ENCODE measurements around the gene ERBB3.
A peak's percentile ranks its signal among the peaks of the same experiment; 100 is the strongest.

The ERBB3 gene

GRCh38 chr12:56141946-56142784, 62.2 kb downstream of the ERBB3 start:
- no peak for DNase-seq

GRCh38 chr12:56143217-56143616, 63.3 kb downstream of the ERBB3 start:
- no peak for DNase-seq

GRCh38 chr12:56143870-56144269, 63.9 kb downstream of the ERBB3 start:
- DNase-seq = no peak

DNA sequence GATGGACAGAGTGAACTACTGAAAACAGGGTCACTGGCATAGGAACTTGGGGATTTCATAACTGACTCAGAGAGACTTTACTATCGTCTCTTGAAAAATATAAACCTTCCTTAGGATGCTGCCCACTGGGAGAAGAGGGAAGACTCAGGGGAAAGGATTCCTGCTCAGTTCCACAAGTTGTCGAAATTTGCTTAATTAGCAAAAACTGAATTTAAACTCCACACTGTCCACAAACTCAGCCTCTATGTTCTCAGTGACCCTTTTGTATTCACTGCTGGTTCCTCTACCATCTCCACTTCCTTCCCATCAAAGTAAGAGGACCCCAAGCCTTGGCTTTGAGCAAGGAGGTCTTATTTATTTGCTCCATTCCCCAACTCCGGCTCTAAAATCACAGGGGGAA, 65.3 kb downstream of the ERBB3 start:
- no peak for DNase-seq

DNA sequence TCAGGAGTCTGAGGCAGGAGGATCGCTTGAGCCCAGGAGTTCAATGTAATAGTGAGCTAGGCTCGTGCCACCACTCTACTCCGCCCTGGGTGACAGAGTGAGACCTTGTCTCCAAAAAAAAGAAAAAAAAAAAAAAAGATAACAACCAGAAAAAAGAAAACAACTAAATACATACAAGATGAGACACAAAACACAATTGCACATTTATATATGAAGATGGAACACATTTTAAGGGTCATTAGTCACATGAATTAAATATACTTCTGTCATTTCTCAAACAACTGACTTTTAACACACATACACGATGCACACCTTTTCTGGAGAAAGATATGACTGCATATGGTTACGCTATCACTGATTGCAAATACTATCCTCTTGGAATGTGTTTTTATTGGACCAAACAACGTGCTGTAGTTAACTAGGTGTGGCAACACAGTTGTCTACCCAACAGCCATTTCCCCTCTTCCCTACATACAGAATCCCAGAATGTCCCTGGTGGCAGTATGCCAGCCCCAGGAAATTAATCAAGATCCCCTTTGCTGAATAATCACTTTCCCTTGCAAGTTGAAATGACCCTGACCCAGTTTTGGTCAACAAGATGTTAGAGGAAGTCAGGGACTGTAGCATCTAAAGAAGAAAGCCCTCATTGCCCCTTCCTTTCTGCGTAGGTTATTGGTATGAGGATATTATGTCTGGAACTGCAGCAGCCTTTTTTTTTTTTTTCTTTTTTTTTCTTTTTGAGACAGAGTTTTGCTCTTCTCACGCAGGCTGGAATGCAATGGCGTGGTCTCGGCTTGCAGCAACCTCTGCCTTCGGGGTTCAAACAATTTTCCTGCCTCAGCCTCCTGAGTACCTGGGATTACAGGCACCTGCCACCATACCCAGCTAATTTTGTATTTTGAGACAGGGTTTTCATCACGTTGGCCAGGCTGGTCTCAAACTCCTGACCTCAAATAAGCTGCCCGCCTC, 66.8 kb downstream of the ERBB3 start:
- DNase-seq = no peak

DNA sequence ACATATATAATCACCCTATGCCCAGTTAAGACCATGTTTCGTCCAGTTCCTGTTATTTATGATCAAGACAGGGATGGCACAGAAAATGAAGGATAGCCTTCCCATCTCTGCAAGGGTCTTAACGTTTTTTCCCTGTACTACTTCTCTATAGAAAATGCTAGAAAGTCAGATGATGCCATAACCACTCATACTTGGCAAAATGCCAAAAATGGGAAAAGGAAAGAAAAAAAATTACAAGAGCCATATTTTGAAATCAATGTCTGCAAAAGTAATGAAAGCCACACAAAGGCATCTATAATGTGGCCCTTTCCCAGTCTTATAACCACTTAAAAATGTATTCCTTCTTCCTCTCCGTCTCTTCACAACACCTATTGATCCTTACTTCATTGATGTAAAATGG, 70.6 kb downstream of the ERBB3 start:
- DNase-seq = no peak

- DNase-seq = peak; percentile 58
These were observed 71.7 kb downstream of the ERBB3 start for GRCh38 chr12:56151672-56152131.

- DNase-seq = peak; percentile 94
These were observed 72.3 kb downstream of the ERBB3 start, which contains the start of gene MYL6B for GRCh38 chr12:56152132-56152755. Gene MYL6B, plus strand, starts transcription at chr12:56152587. Its CDS starts 1,332 bp downstream, at chr12:56153919.
